Panc1 (cell line): ENCODE data around the gene PKP1.

Experiments
- CTCF ChIP-seq: fragments of 450-650 bp; IDR thresholded peaks from 2 replicates; pipeline ENCODE4 v1.5.1; 2017; ENCODE audit warnings: mild to moderate bottlenecking
- POLR2AphosphoS5 ChIP-seq: IDR thresholded peaks from 2 replicates; pipeline ENCODE4 v1.6.1; 2012; ENCODE audit warnings: mild to moderate bottlenecking, low read depth, low read length, moderate library complexity
- REST ChIP-seq, 2 experiments: IDR thresholded peaks; 2 replicates each; pipeline ENCODE4 v1.6.1; 2011 to 2012; ENCODE audit warnings: low read depth in 2 of 2, control low read depth in 1 of 2, low read length in 1 of 2, mild to moderate bottlenecking in 1 of 2, moderate library complexity in 1 of 2; ENCODE audit not compliant: insufficient read depth in 1 of 2

GRCh38 chr1:201360486-201360885 is 77.2 kb downstream of the PKP1 start:
- TF ChIP-seq REST (IDR thresholded peaks at IDR 0.05; ENCODE audit: insufficient read depth in 1 of 2, low read depth in 2 of 2, low read length in 1 of 2) = no peak
- no peak for TF ChIP-seq POLR2AphosphoS5
- TF ChIP-seq CTCF = no peak
